Fibroblast of villous mesenchyme (primary cell): ENCODE measurements around the gene IL3. TPM values are rescaled to one million over a fixed set of nuclear protein-coding genes. Genes with fewer than 3 reads are reported as not detected.

Experiments used
- DNase-seq: peaks from one replicate; pipeline ENCODE4 v3.0.0-alpha.2; 2010; ENCODE audit warnings: low read depth
- H3K4me3 ChIP-seq: 2 replicates; pipeline ENCODE4 v1.5.1; 2011; ENCODE audit warnings: low read depth, mild to moderate bottlenecking, low read length
- total RNA-seq: library from RNA; depleted of rRNA; stranded (reverse); fragments of >200 nt; gene quantifications from 2 replicates; pipeline ENCODE4 v1.2.3, GENCODE V29; 2012
- TF ChIP-seq, protein P1 (sequence below): IDR thresholded peaks from 2 replicates; pipeline ENCODE4 v1.5.1; 2012; ENCODE audit warnings: low read depth, mild to moderate bottlenecking, low read length; ENCODE audit not compliant: insufficient read depth

Gene IL3, protein sequence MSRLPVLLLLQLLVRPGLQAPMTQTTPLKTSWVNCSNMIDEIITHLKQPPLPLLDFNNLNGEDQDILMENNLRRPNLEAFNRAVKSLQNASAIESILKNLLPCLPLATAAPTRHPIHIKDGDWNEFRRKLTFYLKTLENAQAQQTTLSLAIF
- total RNA-seq: not detected in 2 replicates

DNA sequence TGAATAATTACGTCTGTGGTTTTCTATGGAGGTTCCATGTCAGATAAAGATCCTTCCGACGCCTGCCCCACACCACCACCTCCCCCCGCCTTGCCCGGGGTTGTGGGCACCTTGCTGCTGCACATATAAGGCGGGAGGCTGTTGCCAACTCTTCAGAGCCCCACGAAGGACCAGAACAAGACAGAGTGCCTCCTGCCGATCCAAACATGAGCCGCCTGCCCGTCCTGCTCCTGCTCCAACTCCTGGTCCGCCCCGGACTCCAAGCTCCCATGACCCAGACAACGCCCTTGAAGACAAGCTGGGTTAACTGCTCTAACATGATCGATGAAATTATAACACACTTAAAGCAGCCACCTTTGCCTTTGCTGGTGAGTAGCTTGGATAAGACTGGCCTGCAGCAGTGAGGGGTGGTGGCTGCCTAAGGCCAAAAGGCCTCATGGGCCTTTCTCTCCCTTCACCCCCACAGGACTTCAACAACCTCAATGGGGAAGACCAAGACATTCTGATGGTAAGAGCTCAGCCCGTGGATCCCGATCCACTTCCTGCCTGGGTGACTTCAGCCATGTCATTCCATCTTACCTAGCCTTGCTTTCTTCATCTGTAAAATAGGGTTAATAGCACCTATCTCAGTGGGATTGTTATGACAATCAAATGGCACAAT, at the start of gene IL3:
IL3 (plus strand) TSS at position 155 of the 661 bp plus-strand sequence; CDS start at position 207, 52 bp downstream.
- H3K4me3 ChIP-seq: no peak within 1 kb of the TSS
- TF ChIP-seq, protein P1, sequence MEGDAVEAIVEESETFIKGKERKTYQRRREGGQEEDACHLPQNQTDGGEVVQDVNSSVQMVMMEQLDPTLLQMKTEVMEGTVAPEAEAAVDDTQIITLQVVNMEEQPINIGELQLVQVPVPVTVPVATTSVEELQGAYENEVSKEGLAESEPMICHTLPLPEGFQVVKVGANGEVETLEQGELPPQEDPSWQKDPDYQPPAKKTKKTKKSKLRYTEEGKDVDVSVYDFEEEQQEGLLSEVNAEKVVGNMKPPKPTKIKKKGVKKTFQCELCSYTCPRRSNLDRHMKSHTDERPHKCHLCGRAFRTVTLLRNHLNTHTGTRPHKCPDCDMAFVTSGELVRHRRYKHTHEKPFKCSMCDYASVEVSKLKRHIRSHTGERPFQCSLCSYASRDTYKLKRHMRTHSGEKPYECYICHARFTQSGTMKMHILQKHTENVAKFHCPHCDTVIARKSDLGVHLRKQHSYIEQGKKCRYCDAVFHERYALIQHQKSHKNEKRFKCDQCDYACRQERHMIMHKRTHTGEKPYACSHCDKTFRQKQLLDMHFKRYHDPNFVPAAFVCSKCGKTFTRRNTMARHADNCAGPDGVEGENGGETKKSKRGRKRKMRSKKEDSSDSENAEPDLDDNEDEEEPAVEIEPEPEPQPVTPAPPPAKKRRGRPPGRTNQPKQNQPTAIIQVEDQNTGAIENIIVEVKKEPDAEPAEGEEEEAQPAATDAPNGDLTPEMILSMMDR: no peak
- no peak for DNase-seq

DNA sequence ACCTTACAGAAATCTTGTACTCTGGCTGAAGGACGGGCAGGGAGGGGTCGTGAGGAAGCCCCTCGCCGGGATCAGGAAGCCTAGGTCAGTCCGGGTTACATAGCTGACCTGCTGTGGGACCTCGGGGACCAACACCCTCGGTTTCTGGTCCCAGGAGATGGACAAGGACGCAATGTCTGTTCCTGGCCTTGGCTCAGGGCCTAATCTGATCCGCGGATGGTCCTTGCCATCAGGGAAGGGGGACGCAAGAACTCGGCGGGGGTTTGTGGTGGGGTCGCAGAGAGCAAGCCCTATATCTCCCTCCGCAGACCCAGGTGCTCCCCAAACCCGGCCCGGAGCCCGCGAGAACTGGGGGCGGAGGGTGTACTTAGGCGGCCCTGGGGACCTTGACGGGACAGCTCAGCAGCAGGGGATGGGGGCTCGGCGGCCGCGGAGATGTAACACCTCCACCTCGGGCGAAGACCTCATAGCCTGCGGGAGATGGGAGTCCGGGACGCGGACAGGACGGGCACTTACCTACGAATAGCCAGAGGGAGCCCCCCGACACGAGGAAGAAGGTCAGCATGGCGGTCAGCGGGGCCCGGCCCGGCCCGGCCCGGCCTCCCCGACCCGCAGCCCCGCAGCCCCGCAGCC, 49.4 kb upstream of the IL3 start:
- TF ChIP-seq, protein P1: no peak
- DNase-seq: no peak
- peak overlapping the region; percentile 39 for H3K4me3 ChIP-seq

DNA sequence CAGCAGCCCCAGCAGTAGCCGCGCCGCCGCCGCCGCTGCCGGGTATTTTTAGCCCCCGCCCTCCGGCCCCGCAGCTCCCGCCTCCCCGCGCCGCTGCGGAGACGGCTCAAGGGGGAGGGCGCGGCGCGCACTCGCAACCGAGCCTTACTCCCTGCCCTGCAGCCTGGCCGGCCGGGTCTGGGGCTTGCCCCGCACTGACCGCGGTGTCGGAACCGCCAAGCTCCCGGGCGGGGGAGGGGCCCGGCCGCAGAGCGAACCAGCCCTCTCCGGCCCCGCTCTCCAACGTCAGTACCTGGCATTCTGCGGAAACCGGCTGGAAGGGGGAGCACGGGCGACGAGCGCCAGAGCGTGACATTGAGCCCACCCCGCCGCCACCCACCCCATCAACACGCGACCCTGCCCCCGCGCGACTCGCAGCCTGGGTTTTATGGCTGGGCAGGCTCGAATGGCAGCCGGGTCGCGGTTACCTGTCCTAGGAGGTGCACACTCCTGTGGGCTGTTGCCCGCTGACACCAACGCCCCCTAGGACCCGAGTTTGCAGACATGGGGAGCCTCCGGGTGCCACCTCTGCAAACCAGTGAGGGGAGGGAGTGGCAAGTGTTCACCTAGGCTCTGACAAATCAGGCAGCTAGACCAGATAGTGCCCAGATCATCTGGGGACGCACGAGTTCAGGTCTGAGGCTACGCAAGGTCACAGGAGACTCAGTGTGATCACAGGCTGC, 48.7 kb upstream of the IL3 start, which contains the start of gene ACSL6:
ACSL6 (minus strand) TSS at position 37 of the 722 bp plus-strand sequence. CDS start 105 bp downstream, outside the sequence.
- DNase-seq: no peak
- TF ChIP-seq, protein P1: no peak

DNA sequence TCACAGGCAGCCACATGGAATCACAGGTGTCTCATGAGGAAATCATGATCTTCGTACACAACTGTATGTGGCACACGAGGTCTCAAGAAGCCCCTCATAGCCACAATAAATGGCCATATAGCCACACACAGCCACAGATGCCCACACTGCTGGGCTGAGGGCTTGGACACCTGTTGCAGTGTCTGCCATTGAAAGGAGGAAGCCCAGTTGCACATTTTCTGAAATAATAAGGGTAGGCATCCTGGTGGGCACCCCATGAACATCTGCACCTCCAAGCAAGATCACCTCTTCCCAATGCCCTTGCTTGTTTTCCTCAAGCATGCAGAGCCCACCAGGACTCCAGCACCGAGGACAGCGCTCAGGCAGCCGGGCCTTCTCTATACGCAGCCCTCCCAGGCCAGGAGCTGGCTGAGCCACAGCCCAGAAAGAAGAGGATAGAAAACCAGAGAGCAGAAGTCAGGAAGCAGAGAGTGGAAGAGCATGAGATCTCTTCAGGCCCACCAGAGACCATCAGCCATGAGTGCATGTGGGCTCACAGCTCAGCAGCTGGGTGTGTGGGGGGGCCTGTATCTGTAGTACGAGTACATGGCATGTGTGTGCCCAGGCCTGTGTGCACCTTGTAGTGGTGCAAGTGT, 48.0 kb upstream of the IL3 start:
- H3K4me3 ChIP-seq: no peak overlapping the region
- TF ChIP-seq, protein P1: no peak
- peak; percentile 66 for DNase-seq

More for the DNA sequence above, 48.7 kb upstream of the IL3 start, which contains the start of gene ACSL6:
- H3K4me3 ChIP-seq: peak within 1 kb of the TSS; percentile 39

DNA sequence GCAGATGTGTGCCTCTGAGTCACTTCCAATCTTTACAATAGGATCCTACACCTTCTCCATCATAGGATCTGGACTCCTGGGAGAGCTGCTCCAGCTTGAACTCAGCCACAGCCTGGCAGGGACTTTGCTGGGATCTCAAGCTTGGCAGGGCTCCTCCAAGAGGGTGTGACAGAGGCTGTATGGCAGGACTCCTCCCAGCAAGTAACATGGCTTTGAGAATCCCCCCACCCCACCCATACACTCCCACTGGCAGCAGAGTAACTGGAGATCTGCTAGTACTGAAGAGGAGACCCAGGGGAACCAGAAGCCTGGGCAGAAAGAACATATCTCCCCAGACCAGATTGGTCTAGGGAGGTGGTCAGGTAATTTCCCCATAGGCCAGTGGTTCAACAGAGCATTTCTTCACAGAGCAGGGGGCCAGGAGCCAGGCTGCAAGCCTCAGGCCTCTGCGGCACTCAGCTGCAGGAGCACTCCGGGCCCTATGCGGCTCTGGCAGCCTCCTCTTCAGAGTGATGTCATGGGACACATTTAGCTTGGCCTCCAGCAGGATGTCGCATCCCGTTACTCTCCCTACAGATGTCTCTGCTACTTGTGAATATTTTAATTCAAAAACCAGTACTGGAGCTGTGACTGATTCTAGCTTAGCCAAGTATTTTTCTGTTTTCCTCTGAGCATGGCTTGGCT, 47.3 kb upstream of the IL3 start:
- TF ChIP-seq, protein P1: no peak
- H3K4me3 ChIP-seq: no peak overlapping the region
- DNase-seq: no peak

DNA sequence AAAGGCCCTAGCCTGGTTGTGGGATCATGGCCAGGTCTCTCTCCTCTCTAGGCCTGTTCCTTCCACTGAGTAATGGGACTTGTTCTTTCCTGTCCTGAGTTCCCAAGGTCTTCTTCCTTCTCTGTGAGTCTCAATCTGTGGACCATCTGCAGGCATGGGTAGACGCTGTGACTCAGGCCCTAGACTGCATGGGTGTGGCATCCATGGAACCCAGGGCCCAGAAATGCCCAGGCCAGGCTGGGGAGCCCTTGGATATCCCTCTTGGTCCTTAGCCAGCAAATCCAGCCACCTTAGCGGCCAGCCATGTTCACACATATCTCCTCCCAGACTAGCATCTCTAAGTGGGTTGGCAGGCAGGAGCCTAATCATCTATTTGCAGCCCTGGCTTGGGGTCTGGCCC, 46.7 kb upstream of the IL3 start:
- H3K4me3 ChIP-seq: no peak overlapping the region
- DNase-seq: no peak
- TF ChIP-seq, protein P1: no peak
